Fibroblast of lung (primary cell): ENCODE data around the gene RASA2. TPM values are rescaled to one million over a fixed set of nuclear protein-coding genes. Genes with fewer than 3 reads are reported as not detected.
"Not testable (repeated sequence)": the region's sequence is repeated elsewhere in the genome, so short reads cannot be mapped to it uniquely, and the experiment has no call there.

Source experiments
- DNase-seq, 2 donors: peaks; one replicate each; pipeline versions ENCODE4 v3.0.0 to v3.0.0-alpha.2; 2010; ENCODE audit warnings: low read depth in 2 of 2
- H2AFZ ChIP-seq: 2 replicates; pipeline ENCODE4 v1.5.1; 2012; ENCODE audit warnings: low read length, control low read depth, inconsistent platforms
- H3K27ac ChIP-seq: 2 replicates; pipeline ENCODE4 v1.5.1; 2011; ENCODE audit warnings: low read length, control low read depth; ENCODE audit not compliant: insufficient read depth
- H3K27me3 ChIP-seq: 2 replicates; pipeline ENCODE4 v1.5.1; 2011; ENCODE audit warnings: mild to moderate bottlenecking, low read length; ENCODE audit not compliant: control insufficient read depth, insufficient read depth
- H3K36me3 ChIP-seq: 2 replicates; pipeline ENCODE4 v1.5.1; 2011; ENCODE audit warnings: low read length; ENCODE audit not compliant: control insufficient read depth, insufficient read depth
- H3K4me1 ChIP-seq: 2 replicates; pipeline ENCODE4 v1.5.1; 2011; ENCODE audit warnings: low read length; ENCODE audit not compliant: control insufficient read depth, insufficient read depth; ENCODE audit errors: extremely low read depth
- H3K4me2 ChIP-seq: 2 replicates; pipeline ENCODE4 v1.5.1; 2011; ENCODE audit warnings: low read length, control low read depth; ENCODE audit not compliant: insufficient read depth; ENCODE audit errors: extremely low read depth
- H3K4me3 ChIP-seq, 4 experiments: fragments of 200-600 bp in 1 of 4; sonication (generic) in 1 of 4; replicated peaks in 1 of 4; 2 replicates each; pipeline ENCODE4 v1.5.1; 2011 to 2016; ENCODE audit warnings: low read length in 4 of 4, low read depth in 3 of 4, mild to moderate bottlenecking in 3 of 4, control low read depth in 2 of 4, inconsistent platforms in 1 of 4, mixed read lengths in 1 of 4; ENCODE audit not compliant: insufficient read depth in 1 of 4; ENCODE audit errors: control extremely low read depth in 1 of 4
- H3K79me2 ChIP-seq: 2 replicates; pipeline ENCODE4 v1.5.1; 2012; ENCODE audit warnings: mild to moderate bottlenecking, low read length, inconsistent platforms; ENCODE audit not compliant: control insufficient read depth, insufficient read depth
- H3K9ac ChIP-seq: 2 replicates; pipeline ENCODE4 v1.5.1; 2011; ENCODE audit warnings: mild to moderate bottlenecking, low read length, control low read depth; ENCODE audit not compliant: insufficient read depth
- H3K9me3 ChIP-seq: 2 replicates; pipeline ENCODE4 v1.5.1; 2012; ENCODE audit warnings: low read depth, low read length; ENCODE audit not compliant: control insufficient read depth, insufficient read depth
- H4K20me1 ChIP-seq: 2 replicates; pipeline ENCODE4 v1.5.1; 2011; ENCODE audit warnings: low read length; ENCODE audit not compliant: control insufficient read depth, insufficient read depth; ENCODE audit errors: extremely low read depth
- EZH2 ChIP-seq: IDR thresholded peaks from 2 replicates; pipeline ENCODE4 v1.5.1; 2012; ENCODE audit warnings: low read length, control low read depth, mild to moderate bottlenecking; ENCODE audit errors: missing control alignments
- polyA plus RNA-seq, 2 donors: library from polyadenylated mRNA; depleted of rRNA in 1 of 2; stranded (reverse) in 1 of 2; unstranded in 1 of 2; fragments of >200 nt; gene quantifications; 2 replicates each; pipeline ENCODE4 v1.2.1, GENCODE V29; 2011 to 2012; ENCODE audit warnings: missing spikeins in 1 of 2
- total RNA-seq: library from RNA; depleted of rRNA; stranded (reverse); fragments of >200 nt; gene quantifications from 2 replicates; pipeline ENCODE4 v1.2.1, GENCODE V29; 2014
- TF ChIP-seq, protein P1 (sequence below), 2 donors: IDR thresholded peaks in 1 of 2; conservative IDR thresholded peaks in 1 of 2; 1 replicate in 1 of 2; 2 replicates in 1 of 2; pipeline ENCODE4 v1.5.1; 2011 to 2012; ENCODE audit warnings: low read length in 2 of 2, control low read depth in 1 of 2, inconsistent platforms in 1 of 2, low read depth in 1 of 2, mild to moderate bottlenecking in 1 of 2

The RASA2 gene
- total and polyA plus RNA-seq, 2 donors (not counting 1 experiment from before 2014, with no cell fraction given): 10.0 to 11.4 TPM

GRCh38 chr3:141625506-141625905 is 138.7 kb downstream of the RASA2 start:
- H3K79me2 ChIP-seq: no peaks in the 10 kb centered on the region
- no peak overlapping the region for H3K4me3 ChIP-seq
- no peak overlapping the region for H3K27ac ChIP-seq
- no peaks in the 10 kb centered on the region for H3K9me3 ChIP-seq
- H3K36me3 ChIP-seq: no peaks in the 10 kb centered on the region
- no peaks in the 10 kb centered on the region for H4K20me1 ChIP-seq
- no peak overlapping the region for H2AFZ ChIP-seq
- H3K27me3 ChIP-seq: no peaks in the 10 kb centered on the region
- no peaks in the 10 kb centered on the region for H3K4me1 ChIP-seq
- H3K4me2 ChIP-seq: no peak overlapping the region
- TF ChIP-seq, protein P1, sequence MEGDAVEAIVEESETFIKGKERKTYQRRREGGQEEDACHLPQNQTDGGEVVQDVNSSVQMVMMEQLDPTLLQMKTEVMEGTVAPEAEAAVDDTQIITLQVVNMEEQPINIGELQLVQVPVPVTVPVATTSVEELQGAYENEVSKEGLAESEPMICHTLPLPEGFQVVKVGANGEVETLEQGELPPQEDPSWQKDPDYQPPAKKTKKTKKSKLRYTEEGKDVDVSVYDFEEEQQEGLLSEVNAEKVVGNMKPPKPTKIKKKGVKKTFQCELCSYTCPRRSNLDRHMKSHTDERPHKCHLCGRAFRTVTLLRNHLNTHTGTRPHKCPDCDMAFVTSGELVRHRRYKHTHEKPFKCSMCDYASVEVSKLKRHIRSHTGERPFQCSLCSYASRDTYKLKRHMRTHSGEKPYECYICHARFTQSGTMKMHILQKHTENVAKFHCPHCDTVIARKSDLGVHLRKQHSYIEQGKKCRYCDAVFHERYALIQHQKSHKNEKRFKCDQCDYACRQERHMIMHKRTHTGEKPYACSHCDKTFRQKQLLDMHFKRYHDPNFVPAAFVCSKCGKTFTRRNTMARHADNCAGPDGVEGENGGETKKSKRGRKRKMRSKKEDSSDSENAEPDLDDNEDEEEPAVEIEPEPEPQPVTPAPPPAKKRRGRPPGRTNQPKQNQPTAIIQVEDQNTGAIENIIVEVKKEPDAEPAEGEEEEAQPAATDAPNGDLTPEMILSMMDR (conservative IDR thresholded peaks at IDR 0.05 in 1 of 2, IDR thresholded peaks at IDR 0.05 in 1 of 2; ENCODE audit: low read depth in 1 of 2, low read length in 2 of 2): no peak
- TF ChIP-seq EZH2: no peak
- DNase-seq: peak; percentile 30 to 40
- H3K9ac ChIP-seq: no peak overlapping the region

- not testable (repeated sequence) for H3K4me1 ChIP-seq, H3K79me2 ChIP-seq, H3K9me3 ChIP-seq, H3K4me3 ChIP-seq, H3K27me3 ChIP-seq, H3K4me2 ChIP-seq, H2AFZ ChIP-seq, H3K9ac ChIP-seq, H3K36me3 ChIP-seq, H4K20me1 ChIP-seq, DNase-seq, H3K27ac ChIP-seq
Observed at GRCh38 chr3:141628334-141628733, 141.5 kb downstream of the RASA2 start.

- H3K4me1 ChIP-seq: not testable (repeated sequence)
Observed at GRCh38 chr3:141628868-141629441, 142.1 kb downstream of the RASA2 start.

DNA sequence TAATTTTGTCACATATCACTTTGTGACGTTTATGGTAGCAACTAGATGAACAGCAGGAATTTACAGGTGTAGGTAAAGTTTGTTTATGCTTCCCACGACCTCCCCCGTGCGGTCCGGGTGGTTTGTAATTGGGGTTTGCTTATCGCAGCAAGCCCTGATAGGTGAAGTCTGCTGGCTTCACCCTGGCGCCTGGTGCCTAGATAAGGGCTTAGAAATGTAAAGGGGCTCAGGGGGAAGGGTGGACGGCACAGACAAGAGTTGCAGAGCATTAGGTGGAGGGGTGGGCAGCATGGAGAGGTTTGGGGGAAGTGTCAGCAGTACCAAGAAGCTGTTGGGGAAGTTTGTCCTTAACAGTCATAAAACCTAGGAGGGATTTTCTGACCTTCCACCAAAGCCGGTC is 143.1 kb downstream of the RASA2 start:
- Histone ChIP-seq H3K4me2 (no peak overlapping the region), H3K79me2 (no peaks in the 10 kb centered on the region), H4K20me1 (no peaks in the 10 kb centered on the region), H3K9me3 (no peaks in the 10 kb centered on the region), H3K4me1 (no peaks in the 10 kb centered on the region), H3K9ac (no peak overlapping the region), H3K4me3 (no peak overlapping the region), H3K36me3 (no peaks in the 10 kb centered on the region), H3K27ac (no peak overlapping the region), H3K27me3 (no peaks in the 10 kb centered on the region), H2AFZ (no peak overlapping the region)
- TF ChIP-seq, protein P1 (conservative IDR thresholded peaks at IDR 0.05 in 1 of 2, IDR thresholded peaks at IDR 0.05 in 1 of 2; ENCODE audit: low read depth in 1 of 2, low read length in 2 of 2): no peak
- TF ChIP-seq EZH2: no peak
- no peak for DNase-seq

More at GRCh38 chr3:141628868-141629441, 142.1 kb downstream of the RASA2 start:
- not testable (repeated sequence) for H3K4me2 ChIP-seq, H3K27me3 ChIP-seq, H2AFZ ChIP-seq, H3K27ac ChIP-seq, H3K36me3 ChIP-seq, H4K20me1 ChIP-seq, H3K9me3 ChIP-seq, DNase-seq, H3K79me2 ChIP-seq, H3K9ac ChIP-seq, H3K4me3 ChIP-seq
